A673 (cell line): ENCODE results near the gene MPP4. TPM values are rescaled to one million over a fixed set of nuclear protein-coding genes. Genes with fewer than 3 reads are reported as not detected.

Source experiments
- BruUV-seq: library from RNA; stranded (reverse); fragments of 400-500 nt; replicated peaks from 2 replicates; lab custom pipeline; 2021; lab: Mats Ljungman, UMichigan
- CTCF ChIA-PET: fragments of 300-600 bp; sonication (Branson Sonifier 250); formaldehyde crosslinking; loops from one replicate; lab custom pipeline; 2022; ENCODE audit warnings: antibody characterized with exemption; lab: Charles Lee
- POLR2A ChIA-PET: fragments of 300-600 bp; sonication (Branson Sonifier 250); formaldehyde crosslinking; loops from one replicate; lab custom pipeline; 2022; ENCODE audit warnings: antibody characterized with exemption; ENCODE audit not compliant: low non-redundant PET; lab: Charles Lee
- DNase-seq: peaks from one replicate; pipeline ENCODE4 v3.0.0-alpha.2; 2015; ENCODE audit warnings: low spot score
- H3K27ac ChIP-seq: fragments of 200-600 bp; sonication (generic); 2 replicates; pipeline ENCODE4 v1.5.1; 2016; ENCODE audit warnings: mixed run types, low read depth, mild to moderate bottlenecking, mixed read lengths, antibody characterized with exemption, low read length; ENCODE audit not compliant: poor library complexity, severe bottlenecking
- H3K27me3 ChIP-seq: fragments of 200-600 bp; sonication (generic); replicated peaks from 2 replicates; pipeline ENCODE4 v1.6.1; 2017; ENCODE audit warnings: mixed run types, low read depth, mild to moderate bottlenecking, mixed read lengths, antibody characterized with exemption, low read length; ENCODE audit not compliant: insufficient read depth, poor library complexity
- H3K36me3 ChIP-seq: fragments of 200-600 bp; sonication (generic); 2 replicates; pipeline ENCODE4 v1.6.1; 2016; ENCODE audit warnings: mixed run types, mild to moderate bottlenecking, mixed read lengths, antibody characterized with exemption, low read length; ENCODE audit not compliant: insufficient read depth, poor library complexity, severe bottlenecking
- H3K4me1 ChIP-seq: fragments of 200-600 bp; sonication (generic); 2 replicates; pipeline ENCODE4 v1.6.1; 2017; ENCODE audit warnings: mixed run types, mild to moderate bottlenecking, mixed read lengths, antibody characterized with exemption, low read length; ENCODE audit not compliant: insufficient read depth, poor library complexity, severe bottlenecking
- H3K4me3 ChIP-seq: fragments of 200-600 bp; sonication (generic); 2 replicates; pipeline ENCODE4 v1.5.1; 2016; ENCODE audit warnings: low read depth, mixed run types, mild to moderate bottlenecking, mixed read lengths, low read length; ENCODE audit not compliant: poor library complexity, severe bottlenecking
- H3K9me3 ChIP-seq: fragments of 200-600 bp; sonication (generic); 2 replicates; pipeline ENCODE4 v1.6.1; 2016; ENCODE audit warnings: mixed run types, low read depth, mild to moderate bottlenecking, mixed read lengths, antibody characterized with exemption, low read length; ENCODE audit not compliant: poor library complexity, severe bottlenecking
- EZH2 ChIP-seq: fragments of 200-600 bp; sonication (generic); IDR thresholded peaks from 2 replicates; pipeline ENCODE4 v1.6.1; 2017; ENCODE audit warnings: borderline replicate concordance, low read depth, mild to moderate bottlenecking, mixed read lengths, antibody characterized with exemption, low read length; ENCODE audit not compliant: poor library complexity, severe bottlenecking
- intact Hi-C: fragments of 100-400 bp; cut with micrococcal nuclease; formaldehyde crosslinking; loops from one replicate; pipeline ENCODE4 v1.10.0; 2022; ENCODE audit not compliant: unreplicated experiment
- total RNA-seq: library from RNA; stranded (reverse); gene quantifications from 2 replicates; pipeline ENCODE4 v1.2.3, GENCODE V29; 2021
- TF ChIP-seq, protein P1 (sequence below): fragments of 300-800, 200-600 bp; sonication (generic); conservative IDR thresholded peaks from 2 replicates; pipeline ENCODE4 v1.5.1; 2017; ENCODE audit warnings: low read depth, mild to moderate bottlenecking, antibody characterized with exemption, low read length, moderate library complexity, mixed read lengths

MPP4 gene
- total RNA-seq, 1 experiment from 2014 or later: 1.6 TPM

DNA sequence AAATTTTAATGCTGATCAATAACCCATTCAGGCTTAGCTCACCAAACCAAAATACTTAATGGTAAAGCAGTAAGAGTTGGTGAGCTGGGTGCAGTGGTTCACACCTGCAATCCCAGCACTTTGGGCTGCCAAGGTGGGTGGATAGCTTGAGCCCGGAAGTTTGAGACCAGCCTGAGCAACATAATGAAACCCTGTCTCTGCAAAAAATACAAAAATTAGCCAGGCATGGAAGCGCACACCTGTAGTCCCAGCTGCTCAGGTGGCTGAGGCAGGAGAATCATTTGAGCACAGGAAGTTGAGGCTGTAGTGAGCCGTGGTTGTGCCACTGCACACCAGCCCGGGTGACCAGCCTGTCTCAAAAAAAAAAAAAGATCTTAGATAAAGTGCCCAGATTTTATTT lies 35.7 kb upstream of the MPP4 start:
- peaks cover 48% of the 10 kb centered on the region for H3K36me3 ChIP-seq
- no peak overlapping the region for H3K4me3 ChIP-seq
- H3K4me1 ChIP-seq: no peaks in the 10 kb centered on the region
- no peak for DNase-seq
- POLR2A ChIA-PET: no interaction called here
- H3K27me3 ChIP-seq: no peaks in the 10 kb centered on the region
- no peak overlapping the region for H3K27ac ChIP-seq
- TF ChIP-seq EZH2: no peak
- TF ChIP-seq, protein P1, sequence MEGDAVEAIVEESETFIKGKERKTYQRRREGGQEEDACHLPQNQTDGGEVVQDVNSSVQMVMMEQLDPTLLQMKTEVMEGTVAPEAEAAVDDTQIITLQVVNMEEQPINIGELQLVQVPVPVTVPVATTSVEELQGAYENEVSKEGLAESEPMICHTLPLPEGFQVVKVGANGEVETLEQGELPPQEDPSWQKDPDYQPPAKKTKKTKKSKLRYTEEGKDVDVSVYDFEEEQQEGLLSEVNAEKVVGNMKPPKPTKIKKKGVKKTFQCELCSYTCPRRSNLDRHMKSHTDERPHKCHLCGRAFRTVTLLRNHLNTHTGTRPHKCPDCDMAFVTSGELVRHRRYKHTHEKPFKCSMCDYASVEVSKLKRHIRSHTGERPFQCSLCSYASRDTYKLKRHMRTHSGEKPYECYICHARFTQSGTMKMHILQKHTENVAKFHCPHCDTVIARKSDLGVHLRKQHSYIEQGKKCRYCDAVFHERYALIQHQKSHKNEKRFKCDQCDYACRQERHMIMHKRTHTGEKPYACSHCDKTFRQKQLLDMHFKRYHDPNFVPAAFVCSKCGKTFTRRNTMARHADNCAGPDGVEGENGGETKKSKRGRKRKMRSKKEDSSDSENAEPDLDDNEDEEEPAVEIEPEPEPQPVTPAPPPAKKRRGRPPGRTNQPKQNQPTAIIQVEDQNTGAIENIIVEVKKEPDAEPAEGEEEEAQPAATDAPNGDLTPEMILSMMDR: no peak
- CTCF ChIA-PET: no interaction called here
- H3K9me3 ChIP-seq: peaks cover 8% of the 10 kb centered on the region
- intact Hi-C loops: no loop called here
- no TSS peak for BruUV-seq

DNA sequence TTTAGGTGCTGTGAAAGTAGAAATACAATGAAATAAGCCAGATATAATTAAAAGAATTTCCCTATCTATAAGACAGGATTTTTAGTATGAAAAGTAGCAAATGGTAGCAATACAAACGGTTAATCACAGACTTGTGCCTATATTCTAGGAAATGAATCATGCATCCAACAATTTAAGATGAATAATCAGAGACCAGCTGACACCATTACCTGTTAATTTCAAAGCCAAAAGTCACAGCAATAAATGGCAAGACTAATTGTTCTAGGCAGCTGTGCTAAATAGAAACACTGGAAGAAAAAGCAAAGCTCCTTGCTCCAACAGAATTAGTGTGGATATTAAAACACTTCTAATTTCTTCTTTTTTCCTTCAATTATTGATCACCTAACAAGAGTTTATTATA lies 35.1 kb upstream of the MPP4 start:
- TF ChIP-seq, protein P1: no peak
- no peak for TF ChIP-seq EZH2
- BruUV-seq: no TSS peak
- Histone ChIP-seq H3K27me3 (no peaks in the 10 kb centered on the region), H3K4me3 (no peak overlapping the region), H3K27ac (no peak overlapping the region), H3K36me3 (peaks cover 45% of the 10 kb centered on the region), H3K9me3 (peaks cover 8% of the 10 kb centered on the region), H3K4me1 (no peaks in the 10 kb centered on the region)
- intact Hi-C loops: no loop called here
- CTCF ChIA-PET: no interaction called here
- DNase-seq: no peak
- POLR2A ChIA-PET: no interaction called here

DNA sequence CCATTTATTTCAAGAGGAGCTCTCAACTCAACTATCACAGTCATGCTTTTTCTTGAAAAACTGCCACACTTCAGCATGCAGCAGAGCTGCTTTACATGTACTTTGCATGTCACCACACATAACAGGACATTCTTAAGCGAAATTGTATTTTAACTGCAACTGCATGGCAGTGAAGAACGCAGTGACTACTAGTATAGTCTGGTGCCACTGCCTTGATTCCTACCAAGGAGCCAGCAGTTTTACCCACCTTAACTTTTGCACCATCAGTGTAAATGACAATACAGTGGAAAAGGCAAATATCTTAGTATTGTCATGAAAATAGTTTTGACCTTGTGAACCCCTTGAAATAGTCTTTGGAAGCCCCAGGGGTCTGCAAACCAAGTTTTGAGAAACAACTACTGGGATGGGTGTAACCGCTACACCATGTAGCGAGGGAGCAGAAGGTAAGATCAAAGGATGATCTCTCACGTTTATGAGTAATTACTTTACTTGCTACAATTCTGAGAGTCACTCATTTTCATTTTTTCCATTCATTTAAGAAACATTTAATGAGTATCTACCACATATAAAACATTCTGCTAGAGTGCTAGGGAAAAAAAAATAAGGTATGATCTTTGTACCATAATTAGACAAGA lies 32.3 kb upstream of the MPP4 start:
- no peak overlapping the region for H3K4me3 ChIP-seq
- CTCF ChIA-PET: no interaction called here
- H3K27ac ChIP-seq: no peak overlapping the region
- no peaks in the 10 kb centered on the region for H3K27me3 ChIP-seq
- no peaks in the 10 kb centered on the region for H3K4me1 ChIP-seq
- intact Hi-C loops: no loop called here
- no peak for DNase-seq
- peaks cover 26% of the 10 kb centered on the region for H3K36me3 ChIP-seq
- H3K9me3 ChIP-seq: no peaks in the 10 kb centered on the region
- POLR2A ChIA-PET: no interaction called here
- BruUV-seq: no TSS peak
- TF ChIP-seq, protein P1: no peak
- no peak for TF ChIP-seq EZH2
